SK-N-SH treated with all-trans-retinoic acid at 6 μM for 48 hours (cell line): ENCODE results near the gene GGA1.

ENCODE experiments used
- CREB5 ChIP-seq: fragments of 250-450 bp; sonication (Bioruptor Pico); IDR thresholded peaks from 2 replicates; pipeline ENCODE4 v1.5.1; 2020; ENCODE audit warnings: low read depth, mild to moderate bottlenecking, moderate library complexity
- CSDC2 ChIP-seq: fragments of 250-450 bp; sonication (Bioruptor Pico); IDR thresholded peaks from 2 replicates; pipeline ENCODE4 v1.5.0; 2020; ENCODE audit warnings: mild to moderate bottlenecking, moderate library complexity
- CSRNP3 ChIP-seq: fragments of 250-450 bp; sonication (Bioruptor Pico); IDR thresholded peaks from 2 replicates; pipeline ENCODE4 v1.5.1; 2021; ENCODE audit warnings: mild to moderate bottlenecking, moderate library complexity
- OSR1 ChIP-seq: fragments of 250-450 bp; sonication (Bioruptor Pico); IDR thresholded peaks from 2 replicates; pipeline ENCODE4 v1.8.0; 2022; ENCODE audit warnings: moderate library complexity, mild to moderate bottlenecking, inconsistent platforms
- PATZ1 ChIP-seq: fragments of 250-450 bp; sonication (Bioruptor Pico); IDR thresholded peaks from 2 replicates; pipeline ENCODE4 v1.8.0; 2020; ENCODE audit warnings: mild to moderate bottlenecking, moderate library complexity, borderline replicate concordance
- PPARA ChIP-seq: fragments of 250-450 bp; sonication (Bioruptor Pico); IDR thresholded peaks from 2 replicates; pipeline ENCODE4 v1.5.0; 2020; ENCODE audit warnings: mild to moderate bottlenecking, borderline replicate concordance
- SNAI2 ChIP-seq: fragments of 250-450 bp; sonication (Bioruptor Pico); IDR thresholded peaks from 2 replicates; pipeline ENCODE4 v1.5.0; 2020; ENCODE audit warnings: mild to moderate bottlenecking, moderate library complexity
- TOX ChIP-seq: fragments of 250-450 bp; sonication (Bioruptor Pico); IDR thresholded peaks from 2 replicates; pipeline ENCODE4 v1.8.0; 2021; ENCODE audit warnings: mild to moderate bottlenecking, moderate library complexity, borderline replicate concordance
- ZC3H10 ChIP-seq: fragments of 250-450 bp; sonication (Bioruptor Pico); IDR thresholded peaks from 2 replicates; pipeline ENCODE4 v1.5.1; 2021; ENCODE audit warnings: mild to moderate bottlenecking, moderate library complexity
- ZFP3 ChIP-seq: fragments of 250-450 bp; sonication (Bioruptor Pico); IDR thresholded peaks from 2 replicates; pipeline ENCODE4 v1.5.0; 2020; ENCODE audit warnings: mild to moderate bottlenecking, moderate library complexity
- ZNF8 ChIP-seq: fragments of 450-650 bp; formaldehyde crosslinking; IDR thresholded peaks from 2 replicates; pipeline ENCODE4 v1.5.0; 2020; ENCODE audit warnings: mild to moderate bottlenecking, moderate library complexity

- TF ChIP-seq PPARA (CRISPR knock-in tag) (no peak), CSRNP3 (CRISPR knock-in tag) (no peak), PATZ1 (CRISPR knock-in tag) (no peak), ZFP3 (CRISPR knock-in tag) (no peak), OSR1 (CRISPR knock-in tag) (no peak), SNAI2 (CRISPR knock-in tag) (no peak), TOX (CRISPR knock-in tag) (no peak), CSDC2 (no peak), ZNF8 (no peak), CREB5 (no peak), ZC3H10 (CRISPR knock-in tag) (no peak)
Observed at GRCh38 chr22:37570661-37570976, 38.0 kb upstream of the GGA1 start.
